GM12878 (cell line): ENCODE measurements around the gene PLEKHA6. TPM values are rescaled to one million over a fixed set of nuclear protein-coding genes. Genes with fewer than 3 reads are reported as not detected.

Experiments used
- CHD1 ChIP-seq: IDR thresholded peaks from 2 replicates; pipeline ENCODE4 v1.6.1; 2012; ENCODE audit warnings: low read depth, low read length, improper control_type of control experiment
- CHD4 ChIP-seq: fragments of 200-600 bp; sonication (generic); IDR thresholded peaks from 2 replicates; pipeline ENCODE4 v1.6.1; 2016; ENCODE audit warnings: mild to moderate bottlenecking
- CREM ChIP-seq: IDR thresholded peaks from 2 replicates; pipeline ENCODE4 v1.6.1; 2014; ENCODE audit warnings: antibody characterized with exemption, low read depth
- FOXK2 ChIP-seq: fragments of 450-650 bp; IDR thresholded peaks from 2 replicates; pipeline ENCODE4 v1.6.1; 2017; ENCODE audit warnings: mild to moderate bottlenecking, moderate library complexity
- FOXM1 ChIP-seq: IDR thresholded peaks from 2 replicates; pipeline ENCODE4 v1.6.1; 2012; ENCODE audit warnings: low read depth, mild to moderate bottlenecking, inconsistent platforms, low read length, moderate library complexity
- MTA3 ChIP-seq: IDR thresholded peaks from 2 replicates; pipeline ENCODE4 v1.6.1; 2012; ENCODE audit warnings: low read length, inconsistent platforms, borderline replicate concordance
- MYB ChIP-seq: fragments of 150-350 bp; IDR thresholded peaks from 2 replicates; pipeline ENCODE4 v1.6.1; 2014; ENCODE audit warnings: mild to moderate bottlenecking, low read depth, low read length, borderline replicate concordance
- NR2C1 ChIP-seq: fragments of 450-650 bp; IDR thresholded peaks from 2 replicates; pipeline ENCODE4 v1.6.1; 2017; ENCODE audit warnings: antibody characterized with exemption, mild to moderate bottlenecking, moderate library complexity
- NRF1 ChIP-seq: conservative IDR thresholded peaks from 2 replicates; pipeline ENCODE4 v1.6.1; 2011; ENCODE audit warnings: mild to moderate bottlenecking, low read depth, low read length, improper control_type of control experiment
- TARDBP ChIP-seq: IDR thresholded peaks from 2 replicates; pipeline ENCODE4 v1.6.1; 2016; ENCODE audit warnings: borderline replicate concordance
- ZNF384 ChIP-seq: IDR thresholded peaks from 2 replicates; pipeline ENCODE4 v1.6.1; 2012; ENCODE audit warnings: low read depth, mild to moderate bottlenecking, low read length, improper control_type of control experiment, borderline replicate concordance
- polyA plus RNA-seq, 11 experiments: library from polyadenylated mRNA; depleted of rRNA in 4 of 11; unstranded in 6 of 11; stranded (reverse) in 5 of 11; fragments of >200 nt; fragmentation: Nextera tagmentation in 4 of 11; fragmentation: Illumina TruSeq in 1 of 11; extraction: Ambion mirVana in 4 of 11; extraction: Trizol in 1 of 11; gene quantifications; 1 replicate in 1 of 11; 2 replicates in 10 of 11; pipeline versions ENCODE4 v1.2.1 to v1.2.3, GENCODE V29; 2011 to 2016; ENCODE audit warnings: inconsistent platforms in 2 of 11, missing spikeins in 2 of 11, low read depth in 1 of 11
- total RNA-seq, 4 experiments: library from RNA; depleted of rRNA in 3 of 4; stranded (reverse); fragments of >200 nt in 3 of 4; fragmentation: Illumina TruSeq in 1 of 4; extraction: Trizol in 1 of 4; gene quantifications; 2 replicates each; pipeline versions ENCODE4 v1.2.1 to v1.2.3, GENCODE V29; 2013 to 2021
- TF ChIP-seq, protein P1 (sequence below): fragments of 150-350 bp; IDR thresholded peaks from 2 replicates; pipeline ENCODE4 v1.6.1; 2016; ENCODE audit warnings: low read depth, low read length

Gene PLEKHA6
- total and polyA plus RNA-seq, 10 of the 15 experiments (the other 5 are each of a cell fraction or from before 2014, with no cell fraction given) = 0.04 to 0.81 (median 0.19) TPM; not detected in 4

DNA sequence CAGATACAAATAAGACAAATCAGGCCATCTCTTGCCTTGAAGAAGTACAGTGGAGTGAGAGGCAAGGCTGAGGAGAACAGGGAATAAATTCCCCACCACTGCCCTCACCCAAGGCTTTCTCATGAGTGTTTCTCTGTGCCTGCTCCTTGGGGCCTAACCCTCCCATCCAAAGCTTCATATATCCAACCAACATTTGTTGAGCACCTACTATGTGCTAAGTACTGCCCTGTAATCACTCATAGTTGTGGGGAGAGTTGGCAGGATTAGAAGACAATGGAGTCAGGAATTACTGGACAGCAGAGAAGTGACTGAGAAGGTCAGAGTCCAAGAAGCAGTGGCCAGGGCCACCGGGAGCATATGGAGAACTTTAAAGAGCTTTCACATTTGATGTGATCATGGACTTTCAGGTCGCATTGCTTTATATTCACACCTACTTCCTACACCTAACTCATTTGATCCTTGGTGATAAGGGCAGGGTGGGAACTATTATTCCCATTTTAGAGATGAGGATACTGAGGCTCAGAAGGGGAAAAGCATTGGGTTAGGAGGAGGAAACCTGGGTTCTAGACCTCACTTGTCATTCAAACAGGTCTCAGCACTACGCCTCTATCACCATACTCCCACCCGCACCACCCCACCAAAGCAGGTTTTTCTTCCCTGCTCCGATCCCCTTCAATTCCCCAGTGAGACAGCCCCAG, 6.4 kb downstream of the PLEKHA6 start (continued):
- TF ChIP-seq, protein P1, sequence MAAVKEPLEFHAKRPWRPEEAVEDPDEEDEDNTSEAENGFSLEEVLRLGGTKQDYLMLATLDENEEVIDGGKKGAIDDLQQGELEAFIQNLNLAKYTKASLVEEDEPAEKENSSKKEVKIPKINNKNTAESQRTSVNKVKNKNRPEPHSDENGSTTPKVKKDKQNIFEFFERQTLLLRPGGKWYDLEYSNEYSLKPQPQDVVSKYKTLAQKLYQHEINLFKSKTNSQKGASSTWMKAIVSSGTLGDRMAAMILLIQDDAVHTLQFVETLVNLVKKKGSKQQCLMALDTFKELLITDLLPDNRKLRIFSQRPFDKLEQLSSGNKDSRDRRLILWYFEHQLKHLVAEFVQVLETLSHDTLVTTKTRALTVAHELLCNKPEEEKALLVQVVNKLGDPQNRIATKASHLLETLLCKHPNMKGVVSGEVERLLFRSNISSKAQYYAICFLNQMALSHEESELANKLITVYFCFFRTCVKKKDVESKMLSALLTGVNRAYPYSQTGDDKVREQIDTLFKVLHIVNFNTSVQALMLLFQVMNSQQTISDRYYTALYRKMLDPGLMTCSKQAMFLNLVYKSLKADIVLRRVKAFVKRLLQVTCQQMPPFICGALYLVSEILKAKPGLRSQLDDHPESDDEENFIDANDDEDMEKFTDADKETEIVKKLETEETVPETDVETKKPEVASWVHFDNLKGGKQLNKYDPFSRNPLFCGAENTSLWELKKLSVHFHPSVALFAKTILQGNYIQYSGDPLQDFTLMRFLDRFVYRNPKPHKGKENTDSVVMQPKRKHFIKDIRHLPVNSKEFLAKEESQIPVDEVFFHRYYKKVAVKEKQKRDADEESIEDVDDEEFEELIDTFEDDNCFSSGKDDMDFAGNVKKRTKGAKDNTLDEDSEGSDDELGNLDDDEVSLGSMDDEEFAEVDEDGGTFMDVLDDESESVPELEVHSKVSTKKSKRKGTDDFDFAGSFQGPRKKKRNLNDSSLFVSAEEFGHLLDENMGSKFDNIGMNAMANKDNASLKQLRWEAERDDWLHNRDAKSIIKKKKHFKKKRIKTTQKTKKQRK = no peak
- TF ChIP-seq MTA3 = no peak
- TF ChIP-seq CHD4 = no peak
- no peak for TF ChIP-seq NR2C1
- TF ChIP-seq MYB = no peak
- no peak for TF ChIP-seq TARDBP
- no peak for TF ChIP-seq ZNF384
- TF ChIP-seq NRF1 = no peak
- TF ChIP-seq FOXK2 = no peak
- TF ChIP-seq CREM = no peak
- TF ChIP-seq CHD1 = no peak
- TF ChIP-seq FOXM1 = no peak
